ENCODE measurements around the gene NBPF10.
"Not testable (repeated sequence)": the region's sequence is repeated elsewhere in the genome, so short reads cannot be mapped to it uniquely, and the experiment has no call there.

NBPF10 gene

GRCh38 chr1:146144465-146144864 is at the start of gene NBPF10:
Gene NBPF10, minus strand, starts transcription at chr1:146144804. Its CDS starts 35 bp downstream, at chr1:146144769.
- DNase-seq = not testable (repeated sequence)

- not testable (repeated sequence) for DNase-seq
Measured at GRCh38 chr1:146174531-146174930, 29.9 kb upstream of the NBPF10 start.

- not testable (repeated sequence) for DNase-seq
Measured at GRCh38 chr1:146167740-146168139, 23.1 kb upstream of the NBPF10 start.

- not testable (repeated sequence) for DNase-seq
Measured at GRCh38 chr1:146167273-146167672, 22.7 kb upstream of the NBPF10 start.
